Mucosa of descending colon (tissue), 3 donors: ENCODE results near the gene KMT5C. TPM values are rescaled to one million over a fixed set of nuclear protein-coding genes. Genes with fewer than 3 reads are reported as not detected.
A peak's percentile ranks its signal among the peaks of the same experiment; 100 is the strongest.

Experiments used
- ATAC-seq: fragments of 200-7000 bp; cut with Tn5 transposase; one replicate; pipeline ENCODE4 v1.9.1; 2020; ENCODE audit warnings: mild to moderate bottlenecking, moderate library complexity
- DNase-seq, 3 donors: peaks; one replicate each; pipeline ENCODE4 v3.0.0-alpha.2; 2020
- H3K36me3 ChIP-seq: fragments of 200-600 bp; one replicate; pipeline ENCODE4 v1.8.0; 2021; ENCODE audit warnings: low read depth, mild to moderate bottlenecking
- H3K4me1 ChIP-seq: fragments of 200-600 bp; one replicate; pipeline ENCODE4 v1.8.0; 2021; ENCODE audit warnings: low read depth, mild to moderate bottlenecking
- H3K4me3 ChIP-seq: fragments of 200-600 bp; one replicate; pipeline ENCODE4 v1.8.0; 2021; ENCODE audit warnings: mild to moderate bottlenecking
- H3K9me3 ChIP-seq: fragments of 200-600 bp; one replicate; pipeline ENCODE4 v1.8.0; 2021; ENCODE audit warnings: mild to moderate bottlenecking
- intact Hi-C, 2 donors: fragments of 100-400 bp; cut with DNase I in 1 of 2; cut with micrococcal nuclease in 1 of 2; formaldehyde crosslinking; loops; one replicate each; pipeline versions ENCODE4 v1.11.0 to v1.11.1; 2022; cut with DNase I, micrococcal nuclease
- total RNA-seq, 3 donors: library from RNA; stranded (reverse); fragmentation: NEBNext Ultra II Directional in 2 of 3; extraction: Animal tissue kit (Norgen Biotek cat#: 25700) in 2 of 3; gene quantifications; one replicate each; pipeline versions ENCODE4 v1.2.1 to v1.2.4, GENCODE V29; 2021 to 2023
- TF ChIP-seq, protein P1 (sequence below): fragments of 200-600 bp; IDR thresholded peaks from one replicate; pipeline ENCODE4 v1.8.0; 2022; ENCODE audit warnings: antibody characterized with exemption, mild to moderate bottlenecking
- donor health status: DM: no; HTN: no; CAD: no; lungs with moderate emphysema.
- donor health status: DM: no; HTN: no; CAD: no.
- donor health status: DM: no; HTN: yes; CAD: no.

Gene KMT5C
- total RNA-seq, 3 donors from 2014 or later = 14.7 to 19.3 (median 16.5) TPM

DNA sequence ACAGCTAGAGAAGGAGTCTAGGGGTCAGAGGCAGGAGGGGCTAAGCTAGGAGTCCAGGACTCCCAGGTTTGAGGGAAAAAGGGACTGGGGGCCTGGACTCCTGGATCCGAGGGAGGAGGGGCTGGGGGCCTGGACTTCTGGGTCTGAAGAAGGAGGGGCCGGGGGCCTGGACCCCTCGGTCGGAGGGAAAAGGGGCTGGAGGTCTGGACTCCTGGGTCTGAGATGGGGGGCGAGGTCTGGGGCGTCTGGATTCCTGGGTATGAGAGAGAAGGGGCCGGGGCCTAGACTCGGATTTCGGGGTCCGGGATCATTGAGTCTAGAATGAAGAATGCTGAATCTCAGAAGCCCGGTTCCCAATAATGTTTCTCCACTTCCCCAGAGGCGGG lies 37.4 kb upstream of the KMT5C start:
- DNase-seq = no peak
- no peaks in the 10 kb centered on the region for H3K36me3 ChIP-seq
- intact Hi-C loops = loop anchor here in 1 of 2 donors (10.0 kb wide), 1 partner anchor 82 kb away; the partner anchor contains the start of genes RPL28 and TMEM238
- H3K4me3 ChIP-seq = no peak overlapping the region
- no peak for ATAC-seq
- TF ChIP-seq, protein P1, sequence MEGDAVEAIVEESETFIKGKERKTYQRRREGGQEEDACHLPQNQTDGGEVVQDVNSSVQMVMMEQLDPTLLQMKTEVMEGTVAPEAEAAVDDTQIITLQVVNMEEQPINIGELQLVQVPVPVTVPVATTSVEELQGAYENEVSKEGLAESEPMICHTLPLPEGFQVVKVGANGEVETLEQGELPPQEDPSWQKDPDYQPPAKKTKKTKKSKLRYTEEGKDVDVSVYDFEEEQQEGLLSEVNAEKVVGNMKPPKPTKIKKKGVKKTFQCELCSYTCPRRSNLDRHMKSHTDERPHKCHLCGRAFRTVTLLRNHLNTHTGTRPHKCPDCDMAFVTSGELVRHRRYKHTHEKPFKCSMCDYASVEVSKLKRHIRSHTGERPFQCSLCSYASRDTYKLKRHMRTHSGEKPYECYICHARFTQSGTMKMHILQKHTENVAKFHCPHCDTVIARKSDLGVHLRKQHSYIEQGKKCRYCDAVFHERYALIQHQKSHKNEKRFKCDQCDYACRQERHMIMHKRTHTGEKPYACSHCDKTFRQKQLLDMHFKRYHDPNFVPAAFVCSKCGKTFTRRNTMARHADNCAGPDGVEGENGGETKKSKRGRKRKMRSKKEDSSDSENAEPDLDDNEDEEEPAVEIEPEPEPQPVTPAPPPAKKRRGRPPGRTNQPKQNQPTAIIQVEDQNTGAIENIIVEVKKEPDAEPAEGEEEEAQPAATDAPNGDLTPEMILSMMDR = no peak
- no peaks in the 10 kb centered on the region for H3K9me3 ChIP-seq
- peaks cover under 1% of the 10 kb centered on the region for H3K4me1 ChIP-seq

DNA sequence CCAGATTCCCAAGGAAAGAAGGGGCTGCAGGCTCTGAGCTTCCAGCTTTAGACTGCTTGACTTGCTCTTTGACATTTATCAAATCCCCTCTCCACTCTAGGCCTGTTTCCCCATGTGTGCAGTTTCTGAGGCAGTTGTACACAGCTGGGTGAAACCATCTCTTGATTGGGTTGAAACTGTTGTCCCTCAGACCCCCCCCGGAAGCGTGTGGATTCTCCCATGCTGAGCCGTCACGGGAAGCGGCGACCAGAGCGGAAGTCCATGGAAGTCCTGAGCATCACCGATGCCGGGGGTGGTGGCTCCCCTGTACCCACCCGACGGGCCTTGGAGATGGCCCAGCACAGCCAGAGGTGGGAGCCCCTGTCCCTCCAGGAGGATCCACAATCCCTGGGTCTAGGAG lies 36.2 kb upstream of the KMT5C start:
- no peaks in the 10 kb centered on the region for H3K36me3 ChIP-seq

DNA sequence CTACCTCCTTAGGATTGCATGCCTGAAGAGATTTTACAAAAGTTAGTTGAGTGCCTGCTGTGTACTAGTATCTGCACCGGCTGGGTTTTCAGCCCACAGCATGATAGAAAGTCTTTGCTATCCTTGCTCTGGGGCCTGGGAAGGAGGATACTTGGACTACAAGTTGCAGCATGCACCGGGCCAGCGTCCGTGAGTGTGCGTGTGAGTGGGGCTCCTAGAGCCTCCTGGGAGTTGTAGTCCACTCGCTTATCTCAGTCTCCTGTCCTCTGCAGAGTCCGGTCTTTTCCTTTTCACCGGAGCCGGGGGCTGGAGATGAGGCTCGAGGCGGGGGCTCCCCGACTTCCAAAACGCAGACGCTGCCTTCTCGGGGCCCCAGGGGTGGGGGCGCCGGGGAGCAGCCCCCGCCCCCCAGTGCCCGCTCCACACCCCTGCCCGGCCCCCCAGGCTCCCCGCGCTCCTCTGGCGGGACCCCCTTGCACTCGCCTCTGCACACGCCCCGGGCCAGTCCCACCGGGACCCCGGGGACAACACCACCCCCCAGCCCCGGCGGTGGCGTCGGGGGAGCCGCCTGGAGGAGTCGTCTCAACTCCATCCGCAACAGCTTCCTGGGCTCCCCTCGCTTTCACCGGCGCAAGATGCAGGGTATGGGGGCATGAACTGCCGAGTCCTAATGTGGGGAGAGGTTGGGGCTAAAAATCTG lies 35.2 kb upstream of the KMT5C start:
- TF ChIP-seq, protein P1 = no peak
- DNase-seq = peak in 2 of 3 donors; percentile 35 to 48
- ATAC-seq = peak; percentile 64
- Histone ChIP-seq H3K4me3 (no peak overlapping the region), H3K36me3 (no peaks in the 10 kb centered on the region), H3K4me1 (no peaks in the 10 kb centered on the region), H3K9me3 (no peaks in the 10 kb centered on the region)
- intact Hi-C loops = loop anchor here in 1 of 2 donors (10.0 kb wide), 1 partner anchor 80 kb away; the partner anchor contains the start of genes RPL28 and TMEM238

More for the DNA sequence above, 36.2 kb upstream of the KMT5C start:
- DNase-seq (no peak), ATAC-seq (no peak)
- Histone ChIP-seq H3K4me3 (no peak overlapping the region), H3K4me1 (no peaks in the 10 kb centered on the region), H3K9me3 (no peaks in the 10 kb centered on the region)
- intact Hi-C loops = loop anchor here in 1 of 2 donors (10.0 kb wide), 1 partner anchor 81 kb away; the partner anchor contains the start of genes RPL28 and TMEM238
- TF ChIP-seq, protein P1 = no peak

DNA sequence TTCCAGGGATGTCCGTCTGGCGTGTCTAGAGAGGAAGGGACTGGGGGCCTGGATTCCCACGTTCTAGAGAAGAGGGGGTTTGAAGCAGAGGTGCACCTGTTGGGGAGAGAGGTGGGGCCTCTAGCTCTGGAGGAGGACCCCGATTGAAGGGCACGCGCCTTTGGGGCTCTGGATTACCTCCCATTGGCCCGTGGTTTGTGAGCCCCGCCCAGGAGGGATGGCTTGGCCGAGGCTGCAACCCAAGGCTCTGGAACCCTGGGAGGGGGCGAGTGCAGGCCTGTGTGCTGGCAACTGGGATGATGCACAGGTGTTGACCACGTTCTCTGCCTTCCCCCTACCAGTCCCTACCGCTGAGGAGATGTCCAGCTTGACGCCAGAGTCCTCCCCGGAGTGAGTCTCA lies 34.7 kb upstream of the KMT5C start:
- TF ChIP-seq, protein P1 = no peak
- H3K9me3 ChIP-seq = no peaks in the 10 kb centered on the region
- no peaks in the 10 kb centered on the region for H3K36me3 ChIP-seq
- no peak for DNase-seq
- intact Hi-C loops = loop anchor here in 1 of 2 donors (10.0 kb wide), 1 partner anchor 80 kb away; the partner anchor contains the start of genes RPL28 and TMEM238
- no peak for ATAC-seq
- H3K4me3 ChIP-seq = no peak overlapping the region
- H3K4me1 ChIP-seq = no peaks in the 10 kb centered on the region

DNA sequence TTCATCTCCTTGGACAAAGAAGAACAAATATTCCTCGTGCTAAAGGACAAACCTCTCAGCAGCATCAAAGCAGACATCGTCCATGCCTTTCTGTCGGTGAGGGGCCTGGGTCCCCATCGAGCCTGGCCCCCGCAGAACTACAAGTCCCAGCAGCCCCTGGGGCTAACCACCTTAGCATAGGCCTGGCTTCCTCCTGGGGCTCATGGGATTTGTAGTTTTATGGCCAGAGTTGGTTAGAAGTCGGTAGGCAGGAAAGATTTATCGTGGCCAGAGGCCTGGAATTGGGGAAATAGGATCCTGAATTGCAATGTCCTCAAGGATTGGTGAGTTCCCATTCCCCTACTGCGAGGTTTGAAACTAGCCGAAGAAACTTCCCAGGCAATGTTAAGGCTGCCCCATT lies 34.2 kb upstream of the KMT5C start:
- Histone ChIP-seq H3K4me1 (no peaks in the 10 kb centered on the region), H3K9me3 (no peaks in the 10 kb centered on the region), H3K36me3 (no peaks in the 10 kb centered on the region), H3K4me3 (no peak overlapping the region)
- TF ChIP-seq, protein P1 = no peak
- ATAC-seq = peak; percentile 51
- peak in 2 of 3 donors; percentile 52 to 61 for DNase-seq
- intact Hi-C loops = loop anchor here in 1 of 2 donors (10.0 kb wide), 1 partner anchor 79 kb away; the partner anchor contains the start of genes RPL28 and TMEM238
